ENCODE results near the gene PARP8.
"Not testable (repeated sequence)": the region's sequence is repeated elsewhere in the genome, so short reads cannot be mapped to it uniquely, and the experiment has no call there.

PARP8 gene

GRCh38 chr5:50730336-50730735 is 63.9 kb downstream of the PARP8 start:
- DNase-seq: no peak

- DNase-seq: no peak
Measured at GRCh38 chr5:50730841-50731240, 64.4 kb downstream of the PARP8 start.

DNA sequence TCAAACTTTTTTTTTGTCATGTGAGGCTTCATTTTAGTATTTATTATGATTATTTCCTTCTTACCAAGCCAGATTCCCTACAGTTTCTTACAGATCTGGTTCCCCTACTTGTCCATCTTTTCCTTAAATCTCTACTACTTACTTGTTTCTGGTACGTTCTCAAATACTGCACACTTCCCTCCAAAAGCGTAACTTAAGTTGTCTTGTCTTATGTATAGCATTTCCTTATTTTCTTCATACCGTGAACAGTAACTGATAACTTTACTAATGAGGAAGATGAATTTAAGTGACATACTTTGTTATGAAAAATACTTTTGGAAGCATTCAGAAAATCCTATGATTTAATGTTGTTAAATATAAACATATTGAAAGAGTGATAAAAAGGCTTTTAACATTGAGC is 67.3 kb downstream of the PARP8 start:
- DNase-seq: no peak

DNA sequence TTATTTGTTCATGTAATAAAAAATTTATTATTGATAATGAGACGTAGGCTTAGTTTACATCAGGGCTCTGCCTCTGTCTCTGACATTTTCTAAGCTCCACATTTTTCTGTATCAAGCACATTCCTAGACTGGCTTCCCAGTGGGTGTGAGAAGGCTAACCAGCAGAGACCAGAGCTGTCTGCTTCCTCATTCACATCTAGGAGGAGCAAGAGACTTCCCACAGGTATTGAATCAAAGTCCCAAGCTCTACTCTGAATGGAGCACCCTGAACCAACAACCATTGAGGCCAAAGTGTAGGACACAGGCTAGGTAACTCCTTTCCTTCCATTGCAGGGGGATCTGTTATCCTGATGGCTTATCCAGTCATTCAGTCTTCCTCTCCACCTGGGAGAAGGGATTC is 72.4 kb downstream of the PARP8 start:
- DNase-seq: no peak

DNA sequence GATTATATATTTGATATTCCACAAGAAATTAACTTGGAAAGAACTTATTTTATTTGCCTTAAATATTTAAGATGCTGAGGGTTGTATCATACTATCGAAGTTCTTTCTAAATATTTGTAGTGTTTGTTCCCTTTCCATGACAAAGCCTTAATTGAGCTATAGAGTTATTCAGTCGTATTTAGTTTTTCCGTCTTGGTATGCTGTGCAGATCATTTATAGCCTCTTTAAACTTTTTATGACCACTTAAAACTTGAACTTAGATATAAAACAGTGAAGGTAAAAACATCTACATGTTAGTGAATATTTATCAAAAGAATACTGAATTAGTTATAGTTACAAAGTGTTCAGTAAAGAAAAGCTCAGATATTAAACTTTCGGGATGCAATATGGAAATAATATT is 74.4 kb downstream of the PARP8 start:
- no peak for DNase-seq

DNA sequence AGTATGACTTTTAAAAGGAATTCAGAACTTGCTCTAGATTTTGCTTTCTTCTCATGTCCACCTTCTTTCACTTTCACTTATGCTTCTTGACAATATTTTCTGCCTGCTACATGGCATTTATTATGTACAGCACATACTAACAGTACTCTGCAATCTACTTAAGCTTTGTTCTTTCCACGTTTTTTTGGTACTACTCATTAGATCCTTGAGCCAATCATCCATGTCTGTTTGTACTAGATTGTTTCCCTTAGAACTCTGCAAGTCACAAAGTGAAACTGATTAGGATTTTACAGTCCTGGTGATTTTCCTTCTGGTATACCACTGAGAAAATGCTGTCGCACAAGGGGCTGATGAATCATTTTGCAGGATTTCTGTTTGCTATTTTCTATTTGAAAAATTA is 78.3 kb downstream of the PARP8 start:
- DNase-seq: no peak

GRCh38 chr5:50745221-50745910 is 78.9 kb downstream of the PARP8 start:
- DNase-seq: no peak

- no peak for DNase-seq
Measured at GRCh38 chr5:50749181-50749580, 82.7 kb downstream of the PARP8 start.

GRCh38 chr5:50749873-50750272 is 83.4 kb downstream of the PARP8 start:
- no peak for DNase-seq

DNA sequence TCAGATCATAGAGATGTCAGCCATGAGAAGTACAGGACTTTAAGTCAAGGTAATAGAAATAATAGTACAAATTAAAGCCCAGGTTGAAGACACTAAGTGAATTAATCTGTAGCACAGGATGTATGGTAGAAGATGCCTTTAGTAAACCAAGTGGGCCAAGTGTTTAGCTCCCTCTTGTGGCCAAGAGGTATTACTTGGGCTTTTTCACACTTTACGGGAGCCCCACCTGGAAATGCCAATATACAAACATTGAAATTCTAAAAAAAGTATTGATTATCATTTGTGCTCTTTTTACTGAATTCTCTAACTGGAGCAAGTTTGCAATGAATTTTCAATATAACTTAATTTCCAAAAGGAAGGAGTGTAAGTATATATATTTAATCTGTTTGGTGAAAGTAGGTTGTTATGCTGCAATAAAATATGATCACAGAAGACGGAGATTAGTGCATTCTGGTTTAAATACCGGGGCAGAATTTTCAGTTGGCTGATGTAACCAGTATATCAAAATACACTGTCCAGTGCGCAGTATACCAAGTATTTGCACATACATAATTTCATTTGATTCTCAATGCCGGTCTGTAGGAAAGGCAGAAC is 84.7 kb downstream of the PARP8 start:
- DNase-seq: peak; percentile 30

- DNase-seq: no peak
Measured at GRCh38 chr5:50752800-50753199, 86.4 kb downstream of the PARP8 start.

GRCh38 chr5:50759526-50760270 is 93.3 kb downstream of the PARP8 start:
- no peak for DNase-seq

- DNase-seq: no peak
Measured at GRCh38 chr5:50763351-50763750, 96.9 kb downstream of the PARP8 start.

DNA sequence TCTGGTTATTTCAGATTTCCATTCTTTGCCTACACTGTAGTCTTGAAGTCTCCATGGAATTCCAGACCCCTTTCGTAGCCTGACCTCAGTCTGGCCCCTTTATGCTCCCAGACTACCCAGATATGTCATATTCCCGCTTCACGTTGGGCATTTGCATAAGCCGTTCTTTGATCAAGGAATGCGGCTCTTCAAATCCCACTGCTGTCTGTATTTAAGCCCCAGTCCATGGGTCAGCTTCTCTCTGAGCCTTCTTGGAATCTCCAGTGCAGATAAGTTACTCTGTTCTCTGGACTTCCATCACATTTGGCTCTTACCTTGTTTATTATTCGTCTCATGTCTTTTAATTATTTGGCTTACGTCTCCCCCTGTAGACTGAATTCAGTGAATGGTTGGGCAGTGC is 97.4 kb downstream of the PARP8 start:
- no peak for DNase-seq

- no peak for DNase-seq
Measured at GRCh38 chr5:50766042-50766441, 99.6 kb downstream of the PARP8 start.

- no peak for DNase-seq
Measured at GRCh38 chr5:50766462-50766861, 100.0 kb downstream of the PARP8 start.

DNA sequence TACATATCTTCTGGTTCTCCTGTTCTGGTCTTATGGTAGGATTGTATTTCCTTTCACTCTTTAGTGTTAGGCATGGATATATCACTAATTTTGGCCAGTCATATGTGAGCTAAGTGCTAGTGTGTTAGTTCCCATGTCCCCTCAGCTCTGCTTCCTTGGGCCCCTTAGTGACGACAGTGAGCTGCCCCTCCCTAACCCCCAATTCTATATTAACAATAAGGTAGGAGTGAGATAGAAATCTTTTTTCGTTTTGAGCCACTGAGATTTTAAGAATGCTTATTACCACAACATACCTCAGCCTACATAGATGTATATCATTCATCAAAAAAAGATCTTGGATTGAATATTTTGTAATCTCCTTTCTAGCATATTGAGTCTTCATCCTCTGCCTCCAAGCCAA is 100.5 kb downstream of the PARP8 start:
- DNase-seq: no peak

DNA sequence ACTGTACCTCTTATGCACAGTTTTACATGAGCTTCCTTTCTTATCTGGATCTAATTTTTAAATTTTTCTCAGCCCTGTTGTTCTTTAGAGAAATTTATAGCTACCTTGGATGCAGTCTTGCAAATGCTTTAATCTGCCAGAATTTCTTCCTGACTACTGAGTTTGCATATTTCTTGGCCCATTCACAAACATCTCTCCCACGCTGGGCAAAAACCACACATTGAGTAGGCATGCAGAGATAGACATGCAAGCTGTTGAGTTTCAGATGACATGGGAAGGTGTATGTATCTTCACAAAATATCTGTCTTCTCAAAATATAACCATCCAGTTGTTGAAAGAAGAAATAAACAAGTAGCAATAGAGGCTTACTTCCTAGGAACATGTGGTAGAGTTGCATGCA is 101.2 kb downstream of the PARP8 start:
- DNase-seq: no peak

GRCh38 chr5:50768634-50769033 is 102.2 kb downstream of the PARP8 start:
- no peak for DNase-seq

- no peak for DNase-seq
Measured at GRCh38 chr5:50770441-50770840, 104.0 kb downstream of the PARP8 start.

DNA sequence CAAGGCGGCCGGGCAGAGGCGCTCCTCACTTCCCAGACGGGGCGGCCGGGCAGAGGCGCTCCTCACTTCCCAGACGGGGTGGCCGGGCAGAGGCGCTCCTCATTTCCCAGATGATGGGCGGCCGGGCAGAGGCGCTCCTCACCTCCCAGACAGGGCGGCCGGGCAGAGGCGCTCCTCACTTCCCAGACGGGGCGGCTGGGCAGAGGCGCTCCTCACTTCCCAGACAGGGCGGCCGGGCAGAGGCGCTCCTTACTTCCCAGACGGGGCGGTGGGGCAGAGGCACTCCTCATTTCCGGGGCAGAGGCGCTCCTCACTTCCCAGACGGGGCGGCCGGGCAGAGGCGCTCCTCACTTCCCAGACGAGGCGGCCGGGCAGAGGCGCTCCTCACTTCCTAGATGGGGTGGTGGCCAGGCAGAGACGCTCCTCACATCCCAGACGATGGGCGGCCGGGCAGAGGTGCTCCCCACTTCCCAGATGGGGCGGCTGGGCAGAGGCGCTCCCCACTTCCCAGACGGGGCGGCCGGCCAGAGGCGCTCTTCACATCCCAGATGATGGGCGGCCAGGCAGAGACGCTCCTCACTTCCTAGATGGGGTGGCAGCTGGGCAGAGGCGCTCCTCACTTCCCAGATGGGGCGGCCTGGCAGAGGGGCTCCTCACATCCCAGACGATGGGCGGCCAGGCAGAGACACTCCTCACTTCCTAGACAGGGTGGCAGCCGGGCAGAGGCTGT is 108.2 kb downstream of the PARP8 start:
- not testable (repeated sequence) for DNase-seq

GRCh38 chr5:50786073-50786472 is 119.6 kb downstream of the PARP8 start:
- DNase-seq: no peak

DNA sequence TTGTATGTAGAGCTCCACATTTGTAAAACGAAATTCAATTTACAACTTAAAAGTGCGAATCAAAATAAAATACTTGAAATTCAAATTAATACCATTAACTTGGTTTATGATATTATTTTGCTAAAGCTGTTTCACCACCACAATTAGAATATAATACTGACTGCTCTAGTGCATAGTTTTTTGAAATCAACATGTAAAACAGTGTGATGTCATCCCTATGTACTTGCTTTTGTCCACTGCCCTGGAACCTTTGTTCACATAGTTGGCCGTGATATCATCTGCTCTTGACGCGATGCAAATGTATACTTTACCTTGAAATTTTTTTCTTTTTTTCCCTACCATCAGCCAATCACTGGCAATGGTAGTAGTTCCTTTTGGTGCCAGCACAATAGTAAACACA is 125.4 kb downstream of the PARP8 start:
- no peak for DNase-seq

DNA sequence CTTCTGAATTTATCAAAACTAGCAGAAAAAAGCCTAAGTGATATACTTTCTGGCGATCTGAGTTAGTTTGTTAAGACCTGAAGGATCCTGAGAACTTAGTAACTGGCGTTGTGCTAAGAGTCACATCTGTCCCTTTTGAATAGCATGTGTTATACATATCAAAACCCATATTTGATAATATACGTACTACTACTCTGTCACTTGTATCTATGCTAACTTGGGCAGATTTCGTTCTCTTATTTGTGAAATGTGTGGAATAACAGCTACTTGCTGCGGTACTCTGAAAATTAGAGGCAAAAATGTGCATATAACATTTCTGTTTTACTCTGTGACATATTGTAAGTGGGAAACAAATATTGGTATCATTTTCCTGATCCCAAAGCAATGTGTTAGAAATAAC is 126.4 kb downstream of the PARP8 start:
- DNase-seq: no peak
